ENCODE results near the gene LRSAM1.
A peak's percentile ranks its signal among the peaks of the same experiment; 100 is the strongest.

LRSAM1 gene

DNA sequence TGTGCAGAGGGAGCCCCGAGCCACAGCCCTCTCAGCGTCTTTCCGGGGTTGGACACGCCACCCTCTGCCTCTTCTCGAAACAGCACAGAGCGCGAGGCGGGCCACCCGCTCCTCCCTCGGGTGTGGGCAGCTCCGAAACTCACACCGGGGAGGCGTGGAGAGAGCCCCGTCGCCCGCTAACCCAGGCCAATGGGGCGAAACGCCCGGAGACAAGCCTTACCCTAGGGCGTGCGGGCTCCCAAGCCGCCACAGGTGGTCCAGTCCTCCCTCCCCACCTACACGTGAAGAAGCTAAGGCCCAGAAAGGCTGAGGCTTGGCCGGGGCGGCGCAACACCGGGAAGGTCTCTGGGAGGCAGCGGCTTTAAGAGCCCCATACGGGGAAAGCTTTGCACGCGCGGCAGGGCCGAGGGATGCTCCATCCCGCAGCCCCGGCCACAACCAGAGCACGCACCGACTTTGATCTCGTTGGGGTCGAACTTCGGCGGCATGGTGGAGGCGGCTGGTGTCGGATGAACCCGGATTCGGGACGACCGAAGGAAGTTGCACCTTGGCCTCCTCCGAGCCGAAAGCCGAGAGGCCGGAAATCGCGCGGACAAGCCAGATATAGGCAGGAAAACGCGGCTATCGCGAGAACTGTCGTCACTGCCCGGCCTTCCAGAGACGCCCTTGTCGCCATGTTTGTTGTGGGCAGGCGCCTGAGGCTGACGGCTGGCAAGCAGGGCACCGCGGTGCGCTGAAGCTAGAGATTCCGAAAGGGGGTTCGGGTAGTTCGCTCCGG lies at the start of gene LRSAM1, which contains the start of gene RPL12:
Gene LRSAM1 (plus strand): TSS at position 681 of the 778 bp plus-strand sequence. CDS start 3,018 bp downstream, outside the sequence.
Gene RPL12 (minus strand): TSS at position 577 of the 778 bp plus-strand sequence. CDS start 89 bp downstream, at position 488.
- peak; percentile 89 for DNase-seq (ENCODE audit: low read depth in 2 of 2)

- no peak for DNase-seq (ENCODE audit: low read depth in 2 of 2)
Measured at GRCh38 chr9:127402401-127403090, 48.8 kb upstream of the LRSAM1 start.

DNA sequence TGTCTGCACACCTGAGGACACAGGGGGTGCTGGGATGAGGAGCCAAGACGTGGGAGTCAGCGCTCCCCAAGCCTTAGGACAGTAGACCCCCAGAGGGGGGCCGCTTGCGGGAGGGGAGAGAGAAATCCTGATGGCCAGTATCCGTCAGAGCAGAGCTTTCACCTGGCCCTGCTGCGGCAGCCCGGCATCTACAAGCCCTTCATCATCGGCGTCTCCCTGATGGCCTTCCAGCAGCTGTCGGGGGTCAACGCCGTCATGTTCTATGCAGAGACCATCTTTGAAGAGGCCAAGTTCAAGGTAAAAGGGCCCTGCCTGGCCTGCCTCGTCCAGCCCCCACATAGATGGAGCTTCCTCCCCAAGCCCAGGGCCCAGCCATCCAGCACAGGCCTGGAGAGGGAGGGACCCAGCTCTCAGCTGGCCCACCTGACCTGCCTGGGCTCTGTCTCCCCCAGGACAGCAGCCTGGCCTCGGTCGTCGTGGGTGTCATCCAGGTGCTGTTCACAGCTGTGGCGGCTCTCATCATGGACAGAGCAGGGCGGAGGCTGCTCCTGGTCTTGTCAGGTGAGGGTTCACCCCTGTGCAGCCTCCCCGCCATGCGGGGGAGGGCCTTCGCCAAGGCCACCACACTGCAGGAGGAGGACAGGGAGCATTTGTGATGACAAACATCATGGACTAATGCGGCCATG lies 47.7 kb upstream of the LRSAM1 start:
- no peak for DNase-seq (ENCODE audit: low read depth in 2 of 2)

- DNase-seq (ENCODE audit: low read depth in 2 of 2) = no peak
Measured at GRCh38 chr9:127404631-127405030, 46.7 kb upstream of the LRSAM1 start.

- DNase-seq (ENCODE audit: low read depth in 2 of 2) = no peak
Measured at GRCh38 chr9:127405344-127406125, 45.8 kb upstream of the LRSAM1 start.

DNA sequence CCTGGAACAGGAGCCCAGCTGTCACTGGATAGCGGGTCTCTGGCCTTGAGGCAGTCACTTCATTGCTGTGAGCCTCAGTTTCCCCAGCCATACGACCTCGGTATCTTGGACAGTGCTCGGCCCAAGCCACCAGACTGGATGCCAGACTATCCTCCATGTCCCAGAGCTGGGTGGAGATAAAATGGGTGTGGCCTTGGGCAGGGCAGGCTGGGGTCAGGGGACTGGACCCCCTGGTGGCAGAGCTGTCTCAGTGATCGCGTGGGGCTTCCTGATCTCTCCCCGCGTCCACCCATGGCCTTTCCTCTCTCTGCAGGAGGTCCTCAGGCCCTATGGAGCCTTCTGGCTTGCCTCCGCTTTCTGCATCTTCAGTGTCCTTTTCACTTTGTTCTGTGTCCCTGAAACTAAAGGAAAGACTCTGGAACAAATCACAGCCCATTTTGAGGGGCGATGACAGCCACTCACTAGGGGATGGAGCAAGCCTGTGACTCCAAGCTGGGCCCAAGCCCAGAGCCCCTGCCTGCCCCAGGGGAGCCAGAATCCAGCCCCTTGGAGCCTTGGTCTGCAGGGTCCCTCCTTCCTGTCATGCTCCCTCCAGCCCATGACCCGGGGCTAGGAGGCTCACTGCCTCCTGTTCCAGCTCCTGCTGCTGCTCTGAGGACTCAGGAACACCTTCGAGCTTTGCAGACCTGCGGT lies 44.4 kb upstream of the LRSAM1 start:
- no peak for DNase-seq (ENCODE audit: low read depth in 2 of 2)

DNA sequence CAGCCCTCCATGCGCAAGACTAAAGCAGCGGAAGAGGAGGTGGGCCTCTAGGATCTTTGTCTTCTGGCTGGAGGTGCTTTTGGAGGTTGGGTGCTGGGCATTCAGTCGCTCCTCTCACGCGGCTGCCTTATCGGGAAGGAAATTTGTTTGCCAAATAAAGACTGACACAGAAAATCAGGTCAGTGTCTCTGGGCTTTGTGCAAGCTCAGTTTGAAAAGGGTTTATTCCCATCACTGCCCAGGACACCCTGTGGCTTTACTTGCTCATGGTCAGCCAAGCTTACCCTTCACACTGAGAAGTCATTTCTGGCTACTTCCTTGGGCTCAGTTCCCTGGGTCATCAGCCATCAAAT lies 43.8 kb upstream of the LRSAM1 start:
- DNase-seq (ENCODE audit: low read depth in 2 of 2) = no peak

DNA sequence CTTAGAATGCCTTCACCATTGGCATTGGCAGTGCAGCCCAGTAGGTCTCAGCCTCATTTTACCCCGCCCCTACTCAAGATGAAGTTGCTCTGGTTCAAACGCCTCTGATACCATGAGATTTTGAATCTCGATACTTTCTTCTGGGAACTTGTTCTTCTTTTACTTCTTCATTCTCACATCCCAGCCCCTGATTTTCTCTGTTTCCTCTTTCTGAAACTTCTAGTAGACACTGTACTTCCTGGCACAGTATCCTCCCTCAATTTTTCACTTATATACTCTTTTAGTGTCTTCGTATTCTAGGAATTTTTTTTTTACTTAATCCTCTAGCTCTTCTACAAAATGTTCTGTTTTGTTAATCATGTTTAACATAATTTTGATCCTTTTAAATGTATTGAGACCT lies 40.2 kb upstream of the LRSAM1 start:
- DNase-seq (ENCODE audit: low read depth in 2 of 2) = no peak

DNA sequence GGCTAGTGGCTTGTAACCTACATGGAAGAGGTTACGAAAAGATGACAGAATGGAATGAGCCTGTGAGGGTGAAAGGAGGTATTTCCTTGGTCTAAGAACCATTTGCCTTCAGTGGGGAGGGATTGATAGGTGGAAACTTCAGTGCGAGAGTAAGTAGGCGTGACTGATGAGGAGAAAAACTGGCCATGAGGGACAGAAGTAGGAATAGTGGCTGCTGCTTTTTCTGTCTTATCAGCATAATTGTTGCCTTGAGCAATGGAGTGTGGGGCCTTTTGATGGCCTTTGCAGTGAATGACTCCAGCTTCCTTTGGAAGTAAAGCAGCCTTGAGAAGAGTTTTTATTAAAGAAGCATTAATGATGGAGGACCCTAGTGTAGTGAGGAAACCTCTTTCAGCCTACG lies 36.2 kb upstream of the LRSAM1 start:
- no peak for DNase-seq (ENCODE audit: low read depth in 2 of 2)

GRCh38 chr9:127415657-127416056 lies 35.7 kb upstream of the LRSAM1 start:
- DNase-seq (ENCODE audit: low read depth in 2 of 2) = no peak

DNA sequence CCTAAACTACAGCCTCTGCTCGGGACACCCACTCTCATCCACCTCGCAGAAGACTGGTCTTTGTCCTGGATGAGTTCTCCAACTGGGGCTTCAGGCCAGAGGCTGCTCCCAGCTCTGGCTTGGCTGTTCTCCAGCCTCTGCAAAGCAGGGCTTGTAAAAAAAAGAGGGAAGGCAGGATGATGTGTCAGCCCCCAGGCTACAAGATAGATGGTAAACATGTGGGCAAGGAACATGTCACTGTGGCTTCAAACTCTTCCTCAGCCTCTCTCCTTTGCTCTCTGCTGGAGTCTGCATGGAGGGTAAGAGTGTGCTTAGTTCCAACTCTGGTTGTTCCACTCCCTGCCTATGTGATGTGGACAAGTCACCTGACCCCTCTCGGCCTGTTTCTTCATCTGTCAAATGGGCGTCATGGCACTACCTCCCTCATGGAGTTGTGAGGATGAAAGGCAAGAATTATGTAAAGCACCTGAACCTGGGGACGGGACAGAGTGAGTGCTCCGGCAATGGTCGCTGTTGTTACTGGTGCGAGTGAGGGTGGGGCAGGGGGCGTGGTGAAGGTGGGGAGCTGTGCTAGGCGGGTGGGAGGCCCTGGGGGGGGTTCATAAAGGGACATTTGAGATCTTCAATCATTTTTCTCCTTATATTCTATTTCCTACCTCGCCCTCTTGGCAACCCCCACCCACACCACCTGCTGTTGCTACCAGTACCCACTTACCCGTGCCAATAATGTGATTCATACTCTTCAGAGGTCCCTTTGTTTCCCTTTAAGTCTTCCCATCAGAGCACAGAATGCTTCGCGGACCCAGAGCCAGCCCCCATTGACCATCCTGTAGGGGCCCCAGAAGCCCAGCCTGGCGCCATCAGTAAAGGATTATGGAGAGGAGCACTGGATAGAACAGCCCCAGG lies 33.9 kb upstream of the LRSAM1 start:
- no peak for DNase-seq (ENCODE audit: low read depth in 2 of 2)

DNA sequence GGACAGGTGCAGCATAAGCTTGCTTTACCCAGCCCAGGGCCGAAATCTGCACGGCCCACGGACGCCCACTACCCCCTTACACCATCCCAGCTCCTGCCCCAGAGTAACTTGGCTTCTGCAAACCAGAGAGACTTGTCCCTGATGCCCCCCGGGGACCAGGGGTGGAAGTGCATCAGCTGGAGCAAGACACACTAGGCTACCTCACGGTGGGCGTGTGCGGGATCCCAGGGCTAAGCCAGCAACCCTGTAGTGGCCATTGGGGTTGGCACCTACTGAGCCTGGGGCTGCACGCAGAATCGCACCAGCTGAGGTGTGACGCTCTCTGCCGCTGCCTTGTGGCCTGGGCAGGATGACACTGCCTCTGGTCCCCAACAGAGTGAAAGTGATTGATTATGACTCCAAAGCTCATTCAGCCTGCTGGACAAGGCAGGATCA lies 33.3 kb upstream of the LRSAM1 start:
- no peak for DNase-seq (ENCODE audit: low read depth in 2 of 2)

DNA sequence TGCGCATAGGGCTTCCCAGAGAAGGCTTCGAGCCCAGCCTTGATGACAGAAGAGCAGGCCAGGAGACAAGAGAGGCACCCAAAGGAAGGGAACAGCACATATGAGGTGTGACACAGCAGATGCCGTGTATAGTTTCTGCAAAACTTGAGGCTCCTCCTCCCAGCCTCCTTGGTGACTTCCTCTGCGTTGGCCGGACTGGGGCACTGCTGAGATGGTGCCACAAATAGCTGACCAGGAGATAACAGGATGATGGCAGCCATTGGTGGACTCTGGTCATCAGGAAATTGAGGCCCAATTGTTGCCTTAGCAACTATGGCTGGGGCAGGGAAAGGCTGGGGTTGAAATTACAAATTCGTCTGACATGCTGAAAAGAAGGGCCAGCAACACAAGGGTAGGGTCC lies 32.0 kb upstream of the LRSAM1 start:
- DNase-seq (ENCODE audit: low read depth in 2 of 2) = no peak

DNA sequence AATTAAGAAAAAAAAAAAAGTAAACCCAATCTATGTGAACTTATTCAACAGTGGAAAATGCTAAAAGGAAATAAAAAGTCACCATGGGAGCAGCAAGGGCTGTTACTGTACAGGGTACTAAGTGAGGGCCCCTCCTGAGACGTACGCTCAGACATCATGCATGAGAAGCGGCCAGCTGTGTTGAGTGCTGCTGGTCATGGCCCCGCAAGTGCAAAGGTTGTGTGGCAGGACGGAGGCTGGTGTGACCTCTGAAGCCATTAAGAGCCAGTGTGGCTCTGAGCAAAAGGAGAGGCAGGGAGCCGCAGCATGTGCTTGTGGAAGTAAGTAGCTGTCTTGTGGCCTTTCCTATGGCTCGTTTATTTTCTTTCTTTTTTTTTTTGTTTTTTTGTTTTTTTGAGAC lies 30.3 kb upstream of the LRSAM1 start:
- DNase-seq (ENCODE audit: low read depth in 2 of 2) = no peak

- DNase-seq (ENCODE audit: low read depth in 2 of 2) = no peak
Measured at GRCh38 chr9:127422133-127422782, 29.1 kb upstream of the LRSAM1 start.

- DNase-seq (ENCODE audit: low read depth in 2 of 2) = no peak
Measured at GRCh38 chr9:127422787-127423186, 28.5 kb upstream of the LRSAM1 start.

DNA sequence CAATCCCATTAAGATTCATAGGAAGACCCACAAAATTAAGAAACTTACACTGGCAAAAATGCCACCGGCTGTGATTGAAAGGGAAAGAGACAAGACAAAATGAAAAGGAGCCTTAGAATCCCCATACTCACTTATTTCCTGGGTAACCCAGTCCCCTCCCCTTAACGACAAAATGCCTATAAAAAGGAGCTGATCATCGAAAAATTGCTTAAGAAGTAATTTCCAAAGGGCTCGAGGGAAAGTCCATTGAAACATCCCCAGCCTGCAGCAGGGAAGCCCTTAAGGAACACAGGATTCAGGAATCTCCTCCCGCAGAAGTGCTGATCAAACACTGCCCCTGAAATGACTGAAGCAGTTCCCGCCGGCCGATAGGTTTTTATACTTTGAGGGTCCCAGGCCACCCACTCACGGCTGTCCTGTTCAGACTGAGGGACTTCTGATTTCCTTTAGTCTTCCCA lies 27.8 kb upstream of the LRSAM1 start:
- DNase-seq (ENCODE audit: low read depth in 2 of 2) = no peak

DNA sequence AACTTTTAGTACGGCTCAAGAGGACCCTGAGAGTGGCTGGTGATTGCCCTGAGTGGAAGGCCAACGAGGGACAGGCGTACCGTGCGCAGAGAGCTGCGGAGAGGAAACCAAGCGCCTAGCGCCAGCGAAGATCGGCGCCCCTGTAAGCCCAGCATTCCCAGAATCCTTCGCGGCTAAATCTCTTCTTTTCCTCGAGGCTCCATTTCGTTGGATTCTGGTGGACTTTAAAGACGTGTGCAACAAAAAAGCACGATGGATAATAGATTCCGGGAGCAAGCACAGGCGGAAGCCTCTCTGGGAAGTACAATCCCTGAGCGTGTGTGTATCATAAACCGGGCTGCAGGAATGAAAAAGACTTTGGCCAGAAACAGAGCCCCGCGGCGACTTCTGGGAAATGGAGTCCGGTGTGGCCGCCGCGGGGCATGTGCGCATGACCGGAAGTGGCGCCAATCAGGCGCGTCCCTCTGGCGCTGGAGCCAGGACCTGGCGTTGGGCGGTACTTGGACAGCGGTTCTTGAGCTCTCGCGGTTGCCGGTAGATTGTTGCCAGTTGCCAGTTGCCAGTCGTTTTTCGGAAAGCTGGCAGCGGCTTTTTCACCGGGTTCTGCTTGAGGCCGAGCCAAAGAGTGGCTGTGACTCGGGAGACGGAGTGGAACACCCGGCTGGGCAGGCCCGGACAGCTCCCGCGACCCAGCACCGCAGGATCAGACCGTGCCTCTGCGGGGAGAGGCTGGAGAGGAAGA lies 27.2 kb upstream of the LRSAM1 start, which contains the start of gene ZNF79:
Gene ZNF79 (plus strand): TSS at position 449 of the 742 bp plus-strand sequence. CDS start 406 bp downstream, outside the sequence.
- peak; percentile 92 for DNase-seq (ENCODE audit: low read depth in 2 of 2)

DNA sequence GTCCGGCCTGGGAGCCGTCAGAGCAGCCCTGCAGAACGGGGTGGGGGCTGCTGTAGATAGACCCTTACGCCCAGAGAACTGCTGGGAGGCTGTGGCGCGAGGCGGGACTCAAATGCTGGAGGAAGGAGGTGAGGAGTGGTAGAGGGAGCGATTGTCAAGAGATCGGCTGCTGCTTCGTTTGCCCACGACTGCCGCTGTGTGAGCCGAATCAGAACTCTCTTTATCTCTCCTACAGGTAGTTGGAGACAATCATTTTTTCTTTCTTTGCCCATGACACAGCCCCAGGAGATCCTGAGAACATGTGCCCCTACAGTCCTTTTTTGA lies 26.7 kb upstream of the LRSAM1 start:
- DNase-seq (ENCODE audit: low read depth in 2 of 2) = no peak
